ENCODE data around the gene CD27.
A peak's percentile ranks its signal among the peaks of the same experiment; 100 is the strongest.
"Not testable (repeated sequence)": the region's sequence is repeated elsewhere in the genome, so short reads cannot be mapped to it uniquely, and the experiment has no call there.

CD27 gene

DNA sequence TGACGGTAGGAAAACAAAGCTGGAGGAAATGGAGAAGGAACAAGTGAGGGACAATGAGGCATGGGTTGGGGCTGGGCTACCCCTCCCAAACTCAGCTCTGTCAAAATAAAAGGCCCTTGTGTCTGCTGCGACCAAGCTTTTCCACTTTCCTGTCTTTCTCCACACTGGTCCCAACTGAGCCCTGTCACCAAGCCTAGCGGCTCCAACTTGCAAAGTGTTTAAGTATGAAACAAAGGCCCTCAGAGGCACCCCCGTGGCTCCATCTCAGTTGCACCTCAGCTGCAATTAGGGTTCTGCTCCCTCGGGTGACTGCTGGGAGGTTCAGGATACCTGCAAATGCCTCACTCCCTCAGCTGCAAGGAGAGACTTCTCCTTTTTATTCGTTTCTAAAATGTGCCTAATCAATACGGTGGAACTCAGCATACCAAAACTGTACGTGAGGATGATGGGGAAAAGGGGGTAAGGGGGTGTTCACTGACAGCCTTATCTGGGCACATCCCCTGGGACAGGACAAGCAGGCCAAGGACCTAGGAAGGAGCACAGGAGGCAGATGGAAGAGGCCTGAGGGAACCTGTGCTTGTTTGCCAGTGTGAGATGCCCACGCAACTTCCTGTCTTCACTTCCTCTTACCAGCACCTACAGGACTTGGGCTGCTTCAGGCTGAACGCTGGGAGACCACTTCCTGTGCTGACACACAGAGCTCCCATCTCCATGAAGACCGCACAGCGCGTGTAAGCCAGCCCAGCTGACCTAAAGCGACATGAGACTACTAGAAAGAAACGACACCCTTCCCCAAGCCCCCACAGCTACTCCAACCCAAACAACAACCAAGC is 16.9 kb downstream of the CD27 start:
- peak; percentile 86 to 87 for DNase-seq

DNA sequence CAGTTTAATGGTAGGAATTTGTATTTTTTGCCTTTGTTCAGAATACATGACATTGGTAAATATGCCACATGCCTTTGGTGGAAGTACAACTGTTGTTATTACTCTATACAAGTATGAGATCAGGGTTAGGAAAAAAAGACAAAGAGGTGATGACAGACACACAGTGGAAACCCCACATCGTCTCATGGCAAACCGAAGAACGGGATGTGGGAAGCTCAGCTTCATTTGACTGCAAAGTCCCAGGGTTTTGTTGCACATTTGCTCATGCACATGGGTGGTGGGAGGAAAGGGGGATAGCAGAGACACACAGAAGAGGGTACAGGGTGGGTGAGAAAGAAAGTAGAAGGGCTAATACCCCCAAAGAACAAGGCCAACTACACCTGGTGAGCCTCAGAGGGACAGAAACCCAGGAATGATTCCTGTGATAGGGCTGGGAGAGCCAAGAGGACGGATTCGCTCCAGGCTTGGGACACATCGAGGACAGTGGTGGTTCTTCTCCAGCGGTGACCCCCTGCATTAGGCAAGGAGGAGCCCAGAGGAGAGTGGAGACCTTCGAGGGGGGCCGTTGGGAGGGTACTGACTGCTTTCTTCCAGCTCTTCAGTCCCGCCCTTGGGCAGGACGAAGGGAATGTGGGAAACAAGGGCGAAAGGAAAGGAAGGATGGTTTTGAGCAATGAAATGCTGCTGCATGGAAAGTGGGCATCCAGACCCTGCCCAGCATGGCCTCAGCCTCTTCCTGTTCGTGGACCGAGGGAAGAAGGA is 17.7 kb downstream of the CD27 start:
- DNase-seq, result no peak

DNA sequence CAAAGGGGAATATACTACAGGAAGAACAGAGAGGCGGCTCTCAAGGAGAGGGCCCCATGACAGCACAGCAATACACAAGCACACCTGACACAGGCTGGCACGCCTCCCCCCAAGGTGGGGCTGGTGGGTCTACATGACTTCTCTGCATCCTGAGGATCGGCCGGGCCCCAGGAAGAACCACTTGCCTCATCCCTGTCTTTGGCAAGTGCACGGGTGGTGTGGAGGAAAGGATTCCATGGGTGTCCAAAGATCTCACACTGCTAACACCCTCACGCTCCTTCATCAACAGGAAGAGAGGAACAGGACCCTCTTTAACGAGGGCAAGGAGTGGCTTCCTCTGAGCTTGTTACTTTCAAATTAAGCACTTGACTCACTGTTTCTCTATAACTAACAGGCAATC is 18.5 kb downstream of the CD27 start:
- no peak for DNase-seq

DNA sequence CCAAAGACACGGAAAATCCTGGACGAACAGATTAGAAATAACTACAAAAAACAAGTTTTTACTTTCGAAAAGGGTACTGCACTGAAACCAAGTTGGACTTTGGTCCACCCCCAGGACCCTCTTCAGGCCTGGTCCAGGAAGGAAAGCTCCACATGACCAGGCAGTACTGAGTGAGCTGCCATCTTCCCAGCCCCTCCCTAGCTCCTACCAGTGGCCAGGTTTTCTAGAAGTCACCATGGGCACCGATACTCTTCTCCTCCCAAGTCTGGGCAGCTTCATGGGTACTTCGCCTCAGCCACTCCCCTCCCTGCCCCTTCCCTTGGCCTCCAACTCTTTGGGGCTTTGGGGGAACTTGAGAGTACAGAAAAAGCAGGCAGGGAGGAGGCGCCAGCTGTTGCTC is 19.1 kb downstream of the CD27 start:
- no peak for DNase-seq

DNA sequence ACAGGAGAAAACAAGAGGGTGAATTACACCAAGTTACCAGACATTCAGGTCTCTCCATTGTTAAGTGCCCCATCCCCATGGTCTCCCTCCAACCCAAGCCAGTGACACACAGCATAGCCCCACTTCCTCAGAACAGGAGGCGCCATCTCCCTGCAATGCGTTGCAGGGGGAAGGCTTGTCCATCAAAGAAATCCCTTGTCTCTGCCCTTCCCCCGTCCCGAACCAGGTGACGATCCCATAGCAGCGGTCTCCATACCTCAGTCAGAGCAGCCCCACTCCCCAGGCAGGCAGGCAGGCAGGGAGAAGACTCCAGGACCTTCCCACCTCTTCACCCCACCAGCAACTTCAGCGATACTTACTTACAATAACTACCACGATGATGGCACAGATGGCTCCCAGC is 19.8 kb downstream of the CD27 start:
- DNase-seq, result no peak

DNA sequence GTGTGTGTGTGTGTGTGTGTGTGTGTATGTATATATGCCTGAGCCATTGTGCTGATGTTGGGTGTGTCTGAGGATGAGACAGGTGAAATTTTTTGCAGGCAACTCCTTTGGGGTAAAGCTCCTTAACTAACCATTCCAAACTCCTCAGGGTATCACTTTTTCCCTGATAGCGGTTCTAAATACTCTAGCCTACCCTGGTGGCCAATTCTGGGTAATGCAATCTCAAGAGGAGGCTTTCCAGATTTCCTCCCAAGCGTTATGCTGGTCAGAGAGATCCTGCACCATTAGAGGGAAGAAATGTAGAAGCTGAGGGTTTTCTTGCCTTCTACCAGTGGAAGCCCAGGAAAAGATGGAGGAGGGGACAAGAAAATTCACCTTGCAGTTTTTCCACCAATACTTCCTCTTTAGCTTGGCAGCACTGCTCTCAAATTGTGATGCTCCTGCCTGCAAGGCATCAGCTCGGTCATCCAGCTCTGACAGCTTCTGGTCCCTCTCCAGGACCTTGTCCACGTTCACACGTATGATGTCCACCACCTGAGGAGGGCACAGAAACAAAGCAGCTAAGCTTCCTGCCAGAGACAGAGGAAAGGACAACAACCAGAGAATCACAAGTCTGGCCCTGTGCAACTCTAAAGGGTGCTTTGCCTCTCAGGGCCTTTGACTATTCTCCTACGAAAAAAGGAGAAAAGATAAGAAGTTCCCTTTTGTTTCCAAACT is 20.9 kb downstream of the CD27 start:
- peak; percentile 35 to 73 for DNase-seq

DNA sequence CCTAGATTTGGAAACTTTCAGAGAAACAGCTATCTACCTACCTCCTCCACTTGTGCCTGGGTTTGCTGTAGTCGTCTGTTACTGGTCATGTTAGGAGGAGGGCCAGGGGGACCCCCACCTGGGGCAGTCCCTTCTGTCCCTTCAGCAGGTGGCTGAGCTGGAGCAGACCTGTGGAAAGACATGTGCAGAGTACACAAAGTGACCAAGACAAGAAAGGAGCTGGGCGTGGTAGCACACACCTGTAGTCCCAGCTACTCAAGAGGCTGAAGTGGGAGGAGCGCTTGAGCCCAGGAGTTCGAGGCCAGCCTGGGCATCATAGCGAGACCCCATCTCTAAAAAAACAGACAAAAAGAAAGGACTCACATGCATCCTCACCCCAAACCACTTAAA is 21.4 kb downstream of the CD27 start:
- DNase-seq, result no peak

DNA sequence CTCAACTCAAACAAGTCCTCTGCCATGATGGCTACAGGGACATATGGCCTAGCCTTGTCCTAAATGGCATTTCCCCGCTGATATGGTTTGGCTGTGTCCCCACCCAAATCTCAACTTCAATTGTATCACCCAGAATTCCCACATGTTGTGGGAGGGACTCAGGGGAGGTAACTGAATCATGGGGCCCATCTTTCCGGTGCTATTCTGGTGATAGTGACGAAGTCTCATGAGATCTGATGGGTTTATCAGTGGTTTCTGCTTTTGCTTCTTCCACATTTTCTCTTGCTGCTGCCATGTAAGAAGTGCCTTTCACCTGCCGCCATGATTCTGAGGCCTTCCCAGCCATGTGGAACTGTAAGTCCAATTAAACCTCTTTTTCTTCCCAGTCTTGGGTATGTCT is 22.0 kb downstream of the CD27 start:
- not testable (repeated sequence) for DNase-seq

DNA sequence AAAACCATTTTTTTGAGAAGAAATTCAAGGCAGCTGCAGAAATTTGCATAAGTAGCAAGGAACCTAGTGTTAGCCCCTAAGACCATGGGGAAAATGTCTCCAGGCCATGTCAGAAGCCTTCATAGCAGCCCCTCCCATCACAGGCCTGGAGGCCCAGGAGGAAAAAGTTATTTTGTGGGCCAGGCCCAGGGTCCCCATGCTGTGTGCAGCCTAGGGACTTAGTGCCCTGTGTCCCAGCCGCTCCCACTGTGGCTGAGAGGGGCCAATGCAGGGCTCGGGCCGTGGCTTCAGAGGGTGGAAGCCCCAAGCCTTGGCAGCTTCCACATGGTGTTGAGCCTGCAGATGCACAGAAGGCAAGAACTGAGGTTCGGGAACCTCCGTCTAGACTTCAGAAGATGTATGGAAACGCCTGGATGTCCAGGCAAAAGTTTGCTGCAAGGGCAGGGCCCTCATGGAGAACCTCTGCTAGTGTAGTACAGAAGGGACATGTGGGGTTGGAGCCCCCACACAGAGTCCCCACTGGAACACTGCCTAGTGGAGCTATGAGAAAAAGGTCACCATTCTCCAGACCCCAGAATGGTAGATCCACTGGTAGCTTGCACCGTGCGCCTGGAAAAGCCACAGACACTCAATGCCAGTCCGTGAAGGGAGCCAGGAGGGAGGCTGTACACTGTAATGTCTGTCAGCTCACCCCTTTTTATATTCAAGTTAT is 23.0 kb downstream of the CD27 start:
- not testable (repeated sequence) for DNase-seq

DNA sequence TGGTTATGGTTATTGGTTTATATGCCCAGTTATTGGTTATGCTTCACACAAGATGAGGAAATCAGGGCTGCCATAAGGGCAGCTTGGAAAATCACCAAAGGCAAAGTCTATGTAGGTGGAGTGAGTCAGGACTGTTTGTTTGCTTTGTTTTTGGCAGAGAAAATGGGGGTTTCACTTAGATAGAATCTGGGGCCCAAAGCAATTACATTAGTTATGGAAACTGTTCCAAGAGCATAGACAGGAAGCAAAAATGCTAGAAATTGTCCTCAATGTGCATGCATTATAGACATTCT is 23.5 kb downstream of the CD27 start:
- DNase-seq, result no peak

DNA sequence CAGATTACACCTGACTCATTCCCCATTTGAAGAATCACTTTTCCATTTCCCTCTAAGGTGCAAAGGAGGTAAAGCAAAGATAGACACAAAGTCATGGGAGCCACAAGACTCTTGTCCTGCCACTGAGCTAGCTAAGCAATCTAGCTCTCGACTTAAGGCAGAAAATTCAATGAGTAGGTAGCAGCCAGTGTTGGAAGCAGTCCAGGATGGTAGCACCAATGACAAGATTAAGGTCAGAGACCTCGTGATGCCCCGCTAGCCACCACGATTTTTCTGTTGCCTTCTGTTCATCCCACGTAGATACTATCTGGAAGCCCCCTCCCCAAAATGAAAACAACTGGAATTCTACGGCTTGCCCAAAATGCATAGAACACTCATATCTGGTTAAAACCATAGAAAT is 24.3 kb downstream of the CD27 start:
- no peak for DNase-seq

DNA sequence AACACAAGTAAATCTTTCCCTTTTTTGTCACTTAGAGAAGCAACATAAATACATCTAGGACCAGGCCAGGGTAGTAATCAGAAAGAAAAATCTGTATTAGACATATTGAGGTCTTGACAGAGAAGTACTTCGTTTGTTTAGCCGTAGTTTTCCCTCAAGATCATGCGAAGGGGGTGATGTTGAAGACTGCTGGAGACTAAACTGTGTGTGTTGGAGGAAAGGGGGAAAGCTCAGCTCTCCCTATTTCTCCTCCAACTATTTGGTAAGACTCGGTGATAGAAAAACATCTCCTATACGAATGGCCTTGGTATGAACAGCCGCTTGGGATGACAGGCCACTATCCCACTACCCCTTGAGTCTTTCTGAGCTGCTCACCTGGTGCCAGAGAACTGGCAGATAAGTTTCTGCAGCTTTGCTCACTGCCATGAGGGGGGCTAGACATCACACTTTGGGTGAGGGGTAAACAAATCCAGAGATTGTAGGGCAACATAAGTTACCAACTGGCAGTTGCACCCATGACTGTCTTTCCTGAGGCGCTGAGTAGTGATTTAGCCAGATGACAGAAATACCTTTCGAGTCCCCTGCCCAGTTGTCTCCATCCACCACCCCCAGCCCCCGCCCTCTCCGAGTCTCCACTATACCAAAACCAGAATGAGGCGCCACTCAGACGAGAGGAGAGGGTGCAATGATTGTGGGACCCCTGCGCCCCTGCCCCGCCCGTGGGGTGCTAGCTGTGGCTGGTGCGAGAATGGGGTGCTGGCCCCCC is 25.0 kb downstream of the CD27 start:
- DNase-seq, result no peak

DNA sequence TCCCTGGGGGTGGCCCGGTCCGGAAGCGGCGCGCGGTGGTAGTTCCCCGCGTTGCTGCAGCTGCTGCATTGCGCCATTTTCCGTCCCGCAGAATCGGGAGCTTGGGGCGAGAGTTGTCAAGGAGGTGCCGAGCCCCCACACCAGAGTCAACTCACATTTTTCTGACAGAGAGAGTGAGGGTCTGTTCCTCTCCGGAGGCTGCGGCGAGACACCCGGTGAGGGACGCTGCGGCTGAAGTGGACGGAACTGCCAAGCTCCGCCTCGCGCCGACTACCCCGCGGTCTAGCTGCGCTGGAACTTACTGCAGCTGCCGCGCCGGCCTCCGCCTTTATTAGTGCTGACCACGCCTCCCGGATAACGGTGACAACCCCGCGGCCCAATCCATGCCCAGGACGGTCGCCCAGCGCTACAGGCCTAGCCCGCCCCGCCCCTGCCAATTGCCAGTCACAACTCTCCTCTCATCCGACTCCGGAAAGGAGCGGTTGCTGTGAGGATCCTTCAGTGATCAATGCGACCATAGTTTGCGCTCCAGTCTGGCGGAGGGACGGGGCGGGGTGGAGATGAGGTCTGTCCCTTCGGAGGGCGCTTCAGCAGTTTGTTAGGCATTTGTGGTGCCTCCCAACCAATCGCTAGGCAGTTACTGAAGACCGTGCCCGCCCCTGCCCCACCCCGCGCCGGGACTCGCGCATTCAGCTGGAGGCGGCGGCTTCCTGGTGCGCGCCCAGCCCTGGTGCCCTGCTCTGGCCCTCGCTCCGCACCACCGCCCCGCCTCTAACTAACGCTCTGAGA is 25.8 kb downstream of the CD27 start, which contains the start of gene VAMP1:
VAMP1 (minus strand) TSS at position 303 of the 789 bp plus-strand sequence; CDS start at position 157, 146 bp downstream.
- peak; percentile 94 to 96 for DNase-seq

DNA sequence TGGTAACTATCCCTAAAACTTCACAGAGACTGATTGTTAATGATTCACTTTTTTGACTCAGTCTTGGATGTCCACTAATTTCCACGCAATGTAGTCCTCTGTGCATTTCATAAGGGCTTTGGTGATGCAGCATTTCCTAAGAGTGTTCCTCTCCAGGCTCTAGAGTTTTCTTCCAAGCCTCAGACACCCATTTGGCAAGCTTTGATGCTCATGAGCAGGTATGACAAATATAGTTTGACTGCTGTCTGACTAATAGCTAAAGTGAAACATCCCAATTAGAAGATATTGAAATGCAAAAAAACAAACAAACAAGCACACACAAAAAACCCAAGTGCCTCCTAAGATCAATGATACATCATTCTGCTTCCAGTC is 27.2 kb downstream of the CD27 start:
- no peak for DNase-seq

DNA sequence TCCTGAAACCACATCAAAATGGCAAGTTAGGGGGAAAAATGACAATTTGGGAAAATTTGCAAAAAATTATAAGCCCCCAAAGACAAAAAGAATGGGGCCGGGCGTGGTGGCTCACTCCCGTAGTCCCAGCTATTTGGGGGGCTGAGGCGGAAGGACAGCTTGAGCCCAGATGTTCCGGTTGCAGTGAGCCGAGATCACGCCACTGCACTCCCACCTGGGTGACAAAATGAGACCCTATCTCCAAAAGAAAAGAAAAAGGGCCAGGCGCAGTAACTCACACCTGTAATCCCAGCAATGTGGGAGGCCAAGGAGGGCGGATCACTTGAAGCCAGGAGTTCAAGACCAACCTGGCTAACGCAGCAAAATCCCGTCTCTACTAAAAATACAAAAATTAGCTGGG is 27.7 kb downstream of the CD27 start:
- no peak for DNase-seq

DNA sequence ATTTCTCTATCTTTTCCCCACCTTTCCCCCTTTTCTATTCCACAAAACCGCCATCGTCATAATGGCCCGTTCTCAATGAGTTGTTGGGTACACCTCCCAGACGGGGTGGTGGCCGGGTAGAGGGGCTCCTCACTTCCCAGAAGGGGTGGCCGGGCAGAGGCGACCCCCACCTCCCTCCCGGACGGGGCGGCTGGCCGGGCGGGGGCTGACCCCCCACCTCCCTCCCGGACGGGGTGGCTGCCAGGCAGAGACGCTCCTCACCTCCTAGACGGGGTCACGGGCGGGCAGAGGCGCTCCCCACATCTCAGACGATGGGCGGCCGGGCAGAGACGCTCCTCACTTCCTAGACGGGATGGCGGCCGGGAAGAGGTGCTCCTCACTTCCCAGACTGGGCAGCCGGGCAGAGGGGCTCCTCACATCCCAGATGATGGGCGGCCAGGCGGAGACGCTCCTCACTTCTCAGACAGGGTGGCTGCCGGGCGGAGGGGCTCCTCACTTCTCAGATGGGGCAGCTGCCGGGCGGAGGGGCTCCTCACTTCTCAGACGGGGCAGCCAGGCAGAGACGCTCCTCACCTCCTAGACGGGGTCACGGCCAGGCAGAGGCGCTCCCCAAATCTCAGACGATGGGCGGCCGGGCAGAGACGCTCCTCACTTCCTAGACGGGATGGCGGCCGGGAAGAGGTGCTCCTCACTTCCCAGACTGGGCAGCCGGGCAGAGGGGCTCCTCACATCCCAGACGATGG is 30.6 kb downstream of the CD27 start:
- DNase-seq, result not testable (repeated sequence)

DNA sequence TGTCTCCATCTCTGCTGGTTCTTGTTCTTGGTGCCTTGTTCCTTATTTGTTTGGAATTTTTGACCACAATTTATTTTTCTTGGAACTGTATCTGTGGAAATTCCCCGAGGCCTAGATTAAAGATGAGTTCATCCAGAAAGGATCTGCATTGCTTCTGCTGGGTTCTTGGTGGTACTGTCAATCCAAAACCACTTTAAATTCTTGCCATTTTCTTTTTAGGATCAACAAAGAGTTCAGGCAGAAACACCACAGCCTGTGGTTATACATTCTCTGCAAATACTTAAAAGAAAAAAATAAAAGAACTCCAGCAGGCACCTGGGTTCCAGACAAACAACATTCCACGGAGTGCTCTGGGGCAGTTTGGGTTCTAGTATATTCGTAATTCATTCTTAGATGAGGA is 31.7 kb downstream of the CD27 start:
- DNase-seq, result no peak

DNA sequence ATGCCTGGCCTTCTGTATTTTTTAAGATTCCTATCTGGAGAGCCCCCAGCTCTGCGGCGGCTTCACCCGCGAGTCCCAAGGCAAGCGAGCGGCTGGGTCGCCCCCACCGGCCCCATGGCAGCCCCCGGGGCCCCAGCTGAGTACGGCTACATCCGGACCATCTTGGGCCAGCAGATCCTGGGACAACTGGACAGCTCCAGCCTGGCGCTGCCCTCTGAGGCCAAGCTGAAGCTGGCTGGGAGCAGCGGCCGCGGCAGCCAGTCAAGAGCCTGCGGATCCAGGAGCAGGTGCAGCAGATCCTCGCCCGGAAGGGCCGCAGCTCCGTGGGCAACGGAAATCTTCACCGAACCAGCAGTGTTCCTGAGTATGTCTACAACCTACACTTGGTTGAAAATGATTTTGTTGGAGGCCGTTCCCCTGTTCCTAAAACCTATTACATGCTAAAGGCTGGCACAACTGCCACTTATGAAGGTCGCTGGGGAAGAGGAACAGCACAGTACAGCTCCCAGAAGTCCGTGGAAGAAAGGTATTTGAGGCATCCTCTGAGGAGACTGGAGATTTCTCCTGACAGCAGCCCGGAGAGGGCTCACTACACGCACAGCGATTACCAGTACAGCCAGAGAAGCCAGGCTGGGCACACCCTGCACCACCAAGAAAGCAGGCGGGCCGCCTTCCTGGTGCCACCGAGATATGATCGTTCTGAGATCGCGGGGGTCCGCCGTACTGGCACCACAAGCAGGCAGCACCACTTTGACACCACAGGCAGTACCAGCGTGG is 33.0 kb downstream of the CD27 start:
- not testable (repeated sequence) for DNase-seq

DNA sequence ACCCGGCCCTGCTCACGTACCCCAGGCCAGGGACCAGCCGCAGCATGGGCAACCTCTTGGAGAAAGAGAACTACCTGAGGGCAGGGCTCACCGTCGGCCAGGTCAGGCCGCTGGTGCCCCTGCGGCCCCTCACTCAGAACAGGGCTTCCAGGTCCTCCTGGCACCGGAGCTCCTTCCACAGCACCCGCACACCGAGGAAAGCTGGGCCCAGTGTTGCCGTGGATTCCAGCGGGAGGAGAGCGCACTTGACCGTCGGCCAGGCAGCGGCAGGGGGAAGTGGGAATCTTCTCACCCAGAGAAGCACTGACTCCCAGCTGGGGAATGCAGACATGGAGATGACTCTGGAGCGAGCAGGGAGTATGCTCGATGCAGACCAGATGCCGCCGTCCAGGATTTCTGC is 33.7 kb downstream of the CD27 start:
- no peak for DNase-seq

DNA sequence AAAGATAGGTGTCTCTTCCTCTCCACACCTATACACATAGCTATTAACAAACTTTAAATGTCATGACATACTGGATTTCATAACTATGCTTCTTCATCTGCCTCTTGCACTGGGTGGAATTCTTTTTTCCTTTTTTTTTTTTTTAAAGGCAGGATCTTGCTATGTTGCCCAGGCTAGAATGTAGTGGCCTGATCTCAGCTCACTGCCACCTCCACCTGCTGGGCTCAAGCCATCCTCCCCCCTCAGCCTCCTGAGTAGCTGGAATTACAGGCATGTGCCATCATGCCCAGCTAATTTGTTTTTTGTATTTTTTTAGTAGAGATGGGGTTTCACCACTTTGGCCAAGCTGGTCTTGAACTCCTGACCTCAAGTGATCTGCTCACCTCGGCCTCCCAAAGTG is 43.5 kb downstream of the CD27 start:
- DNase-seq, result no peak

All from CD4-positive, alpha-beta T cell treated with Interferon alpha-2 for 1 hour (primary cell).